ENCODE measurements around the gene DOP1A. TPM values are rescaled to one million over a fixed set of nuclear protein-coding genes. Genes with fewer than 3 reads are reported as not detected.

DOP1A gene
- total RNA-seq, 1 experiment from 2014 or later: 16.1 TPM

- ChIA-PET POLR2A (no interaction called here), CTCF (no interaction called here)
- no peaks in the 10 kb centered on the region for H3K27me3 Mint-ChIP-seq (ENCODE audit: insufficient read depth, unreplicated experiment)
- H3K9me3 Mint-ChIP-seq (ENCODE audit: unreplicated experiment): no peaks in the 10 kb centered on the region
- no peaks in the 10 kb centered on the region for H3K27me3 ChIP-seq (replicated peaks; ENCODE audit: control insufficient read depth, insufficient read depth, low read length)
- H3K27ac Mint-ChIP-seq (ENCODE audit: unreplicated experiment): no peak overlapping the region
- H3K9me3 ChIP-seq: no peaks in the 10 kb centered on the region
- H3K36me3 ChIP-seq (ENCODE audit: control insufficient read depth, insufficient read depth, low read length): peaks cover 3% of the 10 kb centered on the region
- no peak overlapping the region for H3K4me3 Mint-ChIP-seq (ENCODE audit: unreplicated experiment)
- H3K36me3 Mint-ChIP-seq (ENCODE audit: insufficient read depth, unreplicated experiment): peaks cover 89% of the 10 kb centered on the region
- TF ChIP-seq CTCF (IDR thresholded peaks at IDR 0.05; ENCODE audit: insufficient read depth in 1 of 2, low read depth in 1 of 2, low read length in 1 of 2, severe bottlenecking in 1 of 2, unreplicated experiment in 1 of 2): no peak
- intact Hi-C loops (cut with micrococcal nuclease; ENCODE audit: unreplicated experiment): no loop called here
- no peaks in the 10 kb centered on the region for H3K4me1 Mint-ChIP-seq (ENCODE audit: low read depth, unreplicated experiment)
- H3K4me1 ChIP-seq: no peaks in the 10 kb centered on the region
- no peak overlapping the region for H3K4me3 ChIP-seq (ENCODE audit: low read depth, low read length)
- no TSS peak for BruUV-seq (replicated peaks)
- DNase-seq: no peak
Measured at GRCh38 chr6:83180426-83180950, 113.0 kb downstream of the DOP1A start.

GRCh38 chr6:83182114-83182513 lies 114.6 kb downstream of the DOP1A start:
- Histone ChIP-seq H3K4me3 (ENCODE audit: low read depth, low read length) (no peak overlapping the region), H3K27me3 (replicated peaks; ENCODE audit: control insufficient read depth, insufficient read depth, low read length) (no peaks in the 10 kb centered on the region), H3K9me3 (no peaks in the 10 kb centered on the region), H3K36me3 (ENCODE audit: control insufficient read depth, insufficient read depth, low read length) (peaks cover 2% of the 10 kb centered on the region; the same call in 1 of the 2 replicates), H3K4me1 (no peaks in the 10 kb centered on the region)
- intact Hi-C loops (cut with micrococcal nuclease; ENCODE audit: unreplicated experiment): no loop called here
- no peak overlapping the region for H3K27ac Mint-ChIP-seq (ENCODE audit: unreplicated experiment)
- H3K27me3 Mint-ChIP-seq (ENCODE audit: insufficient read depth, unreplicated experiment): no peaks in the 10 kb centered on the region
- BruUV-seq (replicated peaks): no TSS peak
- H3K4me3 Mint-ChIP-seq (ENCODE audit: unreplicated experiment): no peak overlapping the region
- DNase-seq: no peak
- ChIA-PET CTCF (no interaction called here), POLR2A (no interaction called here)
- no peaks in the 10 kb centered on the region for H3K9me3 Mint-ChIP-seq (ENCODE audit: unreplicated experiment)
- TF ChIP-seq CTCF (IDR thresholded peaks at IDR 0.05; ENCODE audit: insufficient read depth in 1 of 2, low read depth in 1 of 2, low read length in 1 of 2, severe bottlenecking in 1 of 2, unreplicated experiment in 1 of 2): no peak
- H3K36me3 Mint-ChIP-seq (ENCODE audit: insufficient read depth, unreplicated experiment): peaks cover 92% of the 10 kb centered on the region
- H3K4me1 Mint-ChIP-seq (ENCODE audit: low read depth, unreplicated experiment): no peaks in the 10 kb centered on the region

GRCh38 chr6:83183082-83183828 lies 115.8 kb downstream of the DOP1A start:
- H3K27ac Mint-ChIP-seq (ENCODE audit: unreplicated experiment): no peak overlapping the region
- H3K36me3 Mint-ChIP-seq (ENCODE audit: insufficient read depth, unreplicated experiment): peaks cover 89% of the 10 kb centered on the region
- peaks cover 2% of the 10 kb centered on the region; the same call in 1 of the 2 replicates for H3K36me3 ChIP-seq (ENCODE audit: control insufficient read depth, insufficient read depth, low read length)
- no TSS peak for BruUV-seq (replicated peaks)
- DNase-seq: no peak
- no peaks in the 10 kb centered on the region for H3K4me1 Mint-ChIP-seq (ENCODE audit: low read depth, unreplicated experiment)
- no peaks in the 10 kb centered on the region for H3K9me3 Mint-ChIP-seq (ENCODE audit: unreplicated experiment)
- H3K9me3 ChIP-seq: no peaks in the 10 kb centered on the region
- no peaks in the 10 kb centered on the region for H3K27me3 ChIP-seq (replicated peaks; ENCODE audit: control insufficient read depth, insufficient read depth, low read length)
- TF ChIP-seq CTCF (IDR thresholded peaks at IDR 0.05; ENCODE audit: insufficient read depth in 1 of 2, low read depth in 1 of 2, low read length in 1 of 2, severe bottlenecking in 1 of 2, unreplicated experiment in 1 of 2): no peak
- no peak overlapping the region for H3K4me3 Mint-ChIP-seq (ENCODE audit: unreplicated experiment)
- no peak overlapping the region for H3K4me3 ChIP-seq (ENCODE audit: low read depth, low read length)
- intact Hi-C loops (cut with micrococcal nuclease; ENCODE audit: unreplicated experiment): no loop called here
- CTCF ChIA-PET: no interaction called here
- H3K27me3 Mint-ChIP-seq (ENCODE audit: insufficient read depth, unreplicated experiment): no peaks in the 10 kb centered on the region
- POLR2A ChIA-PET: interaction anchor here (0.7 kb wide), 1 partner anchor 10 kb away, joined by 7 read pairs; the partner anchor contains the start of gene RWDD2A
- no peaks in the 10 kb centered on the region for H3K4me1 ChIP-seq

All from Caco-2 (cell line).